ENCODE data around the gene TLE3. TPM values are rescaled to one million over a fixed set of nuclear protein-coding genes. Genes with fewer than 3 reads are reported as not detected.

The TLE3 gene
- polyA plus RNA-seq, 2 of the 4 experiments (the other 2 are of a cell fraction) = 4.6 to 5.3 TPM

DNA sequence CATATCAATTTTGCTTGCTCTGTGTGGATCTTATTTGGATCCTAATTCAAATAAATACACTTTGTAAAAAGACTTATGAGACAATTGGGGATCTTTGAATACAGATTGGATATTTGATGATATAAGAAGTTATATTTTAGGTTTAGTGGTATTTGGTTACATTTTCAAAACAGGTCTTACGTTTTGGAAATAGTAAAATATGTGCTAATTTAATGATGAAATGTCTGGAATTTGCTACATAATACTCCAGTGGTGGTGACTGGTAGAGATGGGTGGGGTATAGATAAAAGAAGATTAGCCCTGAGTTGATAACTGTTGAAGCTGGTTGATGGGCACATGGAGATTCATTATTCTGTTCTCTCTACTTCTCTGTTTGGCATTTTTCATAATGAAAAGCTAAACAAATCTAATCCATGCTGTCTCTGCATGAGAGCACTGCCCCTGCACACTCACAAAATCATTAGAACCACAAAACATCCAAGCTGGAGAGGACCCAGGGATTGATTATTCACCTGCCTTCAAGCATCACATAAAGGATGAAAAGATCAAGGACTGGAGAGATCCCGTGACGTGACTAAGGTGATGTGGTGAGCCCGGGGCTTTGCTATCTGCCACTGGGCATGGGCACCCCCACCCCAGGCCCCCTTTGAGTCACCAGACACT, 58.9 kb downstream of the TLE3 start:
- TF ChIP-seq PHF8 (IDR thresholded peaks at IDR 0.05; ENCODE audit: borderline replicate concordance, low read depth) (no peak), CHD4 (IDR thresholded peaks at IDR 0.05; ENCODE audit: borderline replicate concordance) (no peak), KDM1A (IDR thresholded peaks at IDR 0.05; ENCODE audit: low read depth) (no peak), TFCP2L1 (CRISPR knock-in tag; IDR thresholded peaks at IDR 0.05) (no peak), RCOR1 (IDR thresholded peaks at IDR 0.05; ENCODE audit: low read depth, low read length) (no peak), SREBF2 (IDR thresholded peaks at IDR 0.05) (no peak), RFX5 (IDR thresholded peaks at IDR 0.05) (no peak), FOSB (CRISPR knock-in tag; IDR thresholded peaks at IDR 0.05) (no peak), HOXA7 (CRISPR knock-in tag; IDR thresholded peaks at IDR 0.05) (no peak), KDM5A (IDR thresholded peaks at IDR 0.05) (no peak), FOSL2 (IDR thresholded peaks at IDR 0.05) (no peak), FOSL2 (CRISPR knock-in tag; IDR thresholded peaks at IDR 0.05) (no peak), ZC3H11A (IDR thresholded peaks at IDR 0.05) (no peak), CEBPB (IDR thresholded peaks at IDR 0.05) (no peak), RNF2 (IDR thresholded peaks at IDR 0.05; ENCODE audit: borderline replicate concordance, low read depth) (no peak), POLR2A (IDR thresholded peaks at IDR 0.05; ENCODE audit: low read length) (no peak), POLR2AphosphoS2 (conservative IDR thresholded peaks at IDR 0.05; ENCODE audit: low read length) (no peak)
- TF ChIP-seq, protein P1, sequence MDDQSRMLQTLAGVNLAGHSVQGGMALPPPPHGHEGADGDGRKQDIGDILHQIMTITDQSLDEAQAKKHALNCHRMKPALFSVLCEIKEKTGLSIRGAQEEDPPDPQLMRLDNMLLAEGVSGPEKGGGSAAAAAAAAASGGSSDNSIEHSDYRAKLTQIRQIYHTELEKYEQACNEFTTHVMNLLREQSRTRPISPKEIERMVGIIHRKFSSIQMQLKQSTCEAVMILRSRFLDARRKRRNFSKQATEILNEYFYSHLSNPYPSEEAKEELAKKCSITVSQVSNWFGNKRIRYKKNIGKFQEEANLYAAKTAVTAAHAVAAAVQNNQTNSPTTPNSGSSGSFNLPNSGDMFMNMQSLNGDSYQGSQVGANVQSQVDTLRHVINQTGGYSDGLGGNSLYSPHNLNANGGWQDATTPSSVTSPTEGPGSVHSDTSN (IDR thresholded peaks at IDR 0.05) = no peak
- TF ChIP-seq, protein P2, sequence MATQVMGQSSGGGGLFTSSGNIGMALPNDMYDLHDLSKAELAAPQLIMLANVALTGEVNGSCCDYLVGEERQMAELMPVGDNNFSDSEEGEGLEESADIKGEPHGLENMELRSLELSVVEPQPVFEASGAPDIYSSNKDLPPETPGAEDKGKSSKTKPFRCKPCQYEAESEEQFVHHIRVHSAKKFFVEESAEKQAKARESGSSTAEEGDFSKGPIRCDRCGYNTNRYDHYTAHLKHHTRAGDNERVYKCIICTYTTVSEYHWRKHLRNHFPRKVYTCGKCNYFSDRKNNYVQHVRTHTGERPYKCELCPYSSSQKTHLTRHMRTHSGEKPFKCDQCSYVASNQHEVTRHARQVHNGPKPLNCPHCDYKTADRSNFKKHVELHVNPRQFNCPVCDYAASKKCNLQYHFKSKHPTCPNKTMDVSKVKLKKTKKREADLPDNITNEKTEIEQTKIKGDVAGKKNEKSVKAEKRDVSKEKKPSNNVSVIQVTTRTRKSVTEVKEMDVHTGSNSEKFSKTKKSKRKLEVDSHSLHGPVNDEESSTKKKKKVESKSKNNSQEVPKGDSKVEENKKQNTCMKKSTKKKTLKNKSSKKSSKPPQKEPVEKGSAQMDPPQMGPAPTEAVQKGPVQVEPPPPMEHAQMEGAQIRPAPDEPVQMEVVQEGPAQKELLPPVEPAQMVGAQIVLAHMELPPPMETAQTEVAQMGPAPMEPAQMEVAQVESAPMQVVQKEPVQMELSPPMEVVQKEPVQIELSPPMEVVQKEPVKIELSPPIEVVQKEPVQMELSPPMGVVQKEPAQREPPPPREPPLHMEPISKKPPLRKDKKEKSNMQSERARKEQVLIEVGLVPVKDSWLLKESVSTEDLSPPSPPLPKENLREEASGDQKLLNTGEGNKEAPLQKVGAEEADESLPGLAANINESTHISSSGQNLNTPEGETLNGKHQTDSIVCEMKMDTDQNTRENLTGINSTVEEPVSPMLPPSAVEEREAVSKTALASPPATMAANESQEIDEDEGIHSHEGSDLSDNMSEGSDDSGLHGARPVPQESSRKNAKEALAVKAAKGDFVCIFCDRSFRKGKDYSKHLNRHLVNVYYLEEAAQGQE (IDR thresholded peaks at IDR 0.05) = no peak
- TF ChIP-seq, protein P3, sequence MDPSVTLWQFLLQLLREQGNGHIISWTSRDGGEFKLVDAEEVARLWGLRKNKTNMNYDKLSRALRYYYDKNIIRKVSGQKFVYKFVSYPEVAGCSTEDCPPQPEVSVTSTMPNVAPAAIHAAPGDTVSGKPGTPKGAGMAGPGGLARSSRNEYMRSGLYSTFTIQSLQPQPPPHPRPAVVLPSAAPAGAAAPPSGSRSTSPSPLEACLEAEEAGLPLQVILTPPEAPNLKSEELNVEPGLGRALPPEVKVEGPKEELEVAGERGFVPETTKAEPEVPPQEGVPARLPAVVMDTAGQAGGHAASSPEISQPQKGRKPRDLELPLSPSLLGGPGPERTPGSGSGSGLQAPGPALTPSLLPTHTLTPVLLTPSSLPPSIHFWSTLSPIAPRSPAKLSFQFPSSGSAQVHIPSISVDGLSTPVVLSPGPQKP (IDR thresholded peaks at IDR 0.05; ENCODE audit: low read depth, low read length) = no peak
- WGBS (ENCODE audit: missing lambda C conversion rate) = 24% methylated on average over 4 of the region's 4 CpGs
- POLR2A ChIA-PET = no interaction called here
- H3K4me2 ChIP-seq = no peak overlapping the region
- ATAC-seq = no peak
- no peak for DNase-seq (ENCODE audit: low read depth in 1 of 2, low spot score in 1 of 2)
- CTCF ChIA-PET = interaction anchor here (1.5 to 3.3 kb wide), 2 partner anchors 9 to 428 kb away, joined by 3 to 14 read pairs; no protein-coding TSS in a partner anchor
- FAIRE-seq = no peak
- no peak overlapping the region for H3K27ac ChIP-seq
- H3K9me3 ChIP-seq = no peaks in the 10 kb centered on the region
- no peaks in the 10 kb centered on the region for H3K4me1 ChIP-seq
- no peak overlapping the region for H3K4me3 ChIP-seq

DNA sequence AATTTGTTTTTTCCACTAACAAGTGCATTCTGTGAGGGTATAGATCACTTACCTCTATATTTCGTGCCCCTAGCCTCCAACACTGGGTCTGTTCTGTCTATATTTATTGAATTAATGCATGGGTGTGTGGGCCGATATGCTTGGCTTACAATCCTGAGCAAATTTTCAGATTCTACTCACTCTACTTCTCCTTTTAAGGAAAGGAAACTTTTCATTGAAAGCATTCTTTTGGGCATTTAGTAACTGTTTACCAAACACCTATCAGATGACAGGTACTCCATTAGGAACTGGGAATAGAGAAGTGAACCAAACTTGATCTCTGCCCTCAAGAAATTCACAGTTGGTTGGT, 60.5 kb downstream of the TLE3 start:
- TF ChIP-seq, protein P4, sequence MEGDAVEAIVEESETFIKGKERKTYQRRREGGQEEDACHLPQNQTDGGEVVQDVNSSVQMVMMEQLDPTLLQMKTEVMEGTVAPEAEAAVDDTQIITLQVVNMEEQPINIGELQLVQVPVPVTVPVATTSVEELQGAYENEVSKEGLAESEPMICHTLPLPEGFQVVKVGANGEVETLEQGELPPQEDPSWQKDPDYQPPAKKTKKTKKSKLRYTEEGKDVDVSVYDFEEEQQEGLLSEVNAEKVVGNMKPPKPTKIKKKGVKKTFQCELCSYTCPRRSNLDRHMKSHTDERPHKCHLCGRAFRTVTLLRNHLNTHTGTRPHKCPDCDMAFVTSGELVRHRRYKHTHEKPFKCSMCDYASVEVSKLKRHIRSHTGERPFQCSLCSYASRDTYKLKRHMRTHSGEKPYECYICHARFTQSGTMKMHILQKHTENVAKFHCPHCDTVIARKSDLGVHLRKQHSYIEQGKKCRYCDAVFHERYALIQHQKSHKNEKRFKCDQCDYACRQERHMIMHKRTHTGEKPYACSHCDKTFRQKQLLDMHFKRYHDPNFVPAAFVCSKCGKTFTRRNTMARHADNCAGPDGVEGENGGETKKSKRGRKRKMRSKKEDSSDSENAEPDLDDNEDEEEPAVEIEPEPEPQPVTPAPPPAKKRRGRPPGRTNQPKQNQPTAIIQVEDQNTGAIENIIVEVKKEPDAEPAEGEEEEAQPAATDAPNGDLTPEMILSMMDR (IDR thresholded peaks at IDR 0.05) = no peak
- TF ChIP-seq ESRRA (IDR thresholded peaks at IDR 0.05; ENCODE audit: borderline replicate concordance, low read length) = no peak
- WGBS (ENCODE audit: missing lambda C conversion rate) = 48% methylated on average over 2 of the region's 2 CpGs
- POLR2A ChIA-PET = no interaction called here
- no peak overlapping the region for H3K27ac ChIP-seq
- no peaks in the 10 kb centered on the region for H3K9me3 ChIP-seq
- CTCF ChIA-PET = interaction anchor here (0.6 to 1.0 kb wide), 4 partner anchors 10 to 1988 kb away, joined by 3 read pairs; no protein-coding TSS in a partner anchor
- H3K4me1 ChIP-seq = no peaks in the 10 kb centered on the region
- no peak overlapping the region for H3K4me3 ChIP-seq
- no peak for FAIRE-seq
- no peak overlapping the region for H3K4me2 ChIP-seq
- no peak for DNase-seq (ENCODE audit: low read depth in 1 of 2, low spot score in 1 of 2)
- ATAC-seq = no peak

All from A549 (cell line).